GM06990 (cell line): ENCODE measurements around the gene SH2D3A.

Source experiments
- DNase-seq: peaks from one replicate; pipeline ENCODE4 v3.0.0-alpha.2; 2011; ENCODE audit not compliant: insufficient read length; ENCODE audit errors: extremely low read depth
- H3K27me3 ChIP-seq: replicated peaks from 2 replicates; pipeline ENCODE4 v1.6.0; 2011; ENCODE audit warnings: low read length; ENCODE audit not compliant: control insufficient read depth, insufficient read depth
- H3K36me3 ChIP-seq: 2 replicates; pipeline ENCODE4 v1.5.1; 2011; ENCODE audit warnings: low read length; ENCODE audit not compliant: control insufficient read depth, insufficient read depth
- H3K4me3 ChIP-seq: replicated peaks from 2 replicates; pipeline ENCODE4 v1.5.1; 2011; ENCODE audit warnings: low read depth, mild to moderate bottlenecking, control low read depth, low read length
- CTCF ChIP-seq: IDR thresholded peaks from 2 replicates; pipeline ENCODE4 v1.5.1; 2011; ENCODE audit warnings: low read length, control low read depth, mild to moderate bottlenecking, inconsistent platforms; ENCODE audit not compliant: insufficient read depth, poor library complexity, severe bottlenecking

Gene SH2D3A

GRCh38 chr19:6735181-6735911, 31.9 kb downstream of the SH2D3A start:
- peak overlapping the region; percentile 93 for H3K4me3 ChIP-seq
- DNase-seq, result no peak
- TF ChIP-seq CTCF, result no peak

GRCh38 chr19:6734096-6734696, 33.0 kb downstream of the SH2D3A start:
- Histone ChIP-seq H3K36me3 (peaks cover 18% of the 10 kb centered on the region), H3K27me3 (no peaks in the 10 kb centered on the region), H3K4me3 (no peak overlapping the region)
- no peak for DNase-seq
- no peak for TF ChIP-seq CTCF

More at GRCh38 chr19:6735181-6735911, 31.9 kb downstream of the SH2D3A start:
- Histone ChIP-seq H3K36me3 (peaks cover 18% of the 10 kb centered on the region), H3K27me3 (no peaks in the 10 kb centered on the region)

- H3K27me3 ChIP-seq, result no peaks in the 10 kb centered on the region
- H3K36me3 ChIP-seq, result peaks cover 18% of the 10 kb centered on the region
- TF ChIP-seq CTCF, result peak; percentile 30
- no peak overlapping the region for H3K4me3 ChIP-seq
- no peak for DNase-seq
These were observed 33.7 kb downstream of the SH2D3A start for GRCh38 chr19:6733338-6734095.

GRCh38 chr19:6732803-6733337, 34.4 kb downstream of the SH2D3A start:
- no peak for DNase-seq
- Histone ChIP-seq H3K36me3 (peaks cover 18% of the 10 kb centered on the region), H3K27me3 (no peaks in the 10 kb centered on the region), H3K4me3 (no peak overlapping the region)
- no peak for TF ChIP-seq CTCF

GRCh38 chr19:6731822-6732221, 35.4 kb downstream of the SH2D3A start:
- Histone ChIP-seq H3K27me3 (no peaks in the 10 kb centered on the region), H3K4me3 (no peak overlapping the region), H3K36me3 (peaks cover 18% of the 10 kb centered on the region)
- no peak for DNase-seq
- no peak for TF ChIP-seq CTCF
